ENCODE measurements around the gene SUCLG2.

- TF ChIP-seq POLR2A (IDR thresholded peaks at IDR 0.05; ENCODE audit: low read length) (no peak), GATA1 (IDR thresholded peaks at IDR 0.05; ENCODE audit: low read depth, low read length) (no peak)
Observed at GRCh38 chr3:67564973-67565372, 89.4 kb downstream of the SUCLG2 start.

Measured in erythroblast (primary cell).